Rectal smooth muscle tissue (tissue), 1 donor: ENCODE data around the gene CCSER1.
"Not testable (repeated sequence)": the region's sequence is repeated elsewhere in the genome, so short reads cannot be mapped to it uniquely, and the experiment has no call there.

ENCODE experiments used
- H3K27ac ChIP-seq: one replicate; pipeline ENCODE4 v1.7.0; 2013; ENCODE audit warnings: low read depth, low read length, inconsistent platforms
- H3K27me3 ChIP-seq: one replicate; pipeline ENCODE4 v1.7.0; 2013; ENCODE audit warnings: low read length; ENCODE audit not compliant: control insufficient read depth, insufficient read depth
- H3K36me3 ChIP-seq: one replicate; pipeline ENCODE4 v1.7.0; 2013; ENCODE audit warnings: low read length; ENCODE audit not compliant: control insufficient read depth, insufficient read depth
- H3K4me1 ChIP-seq: one replicate; pipeline ENCODE4 v1.7.0; 2013; ENCODE audit warnings: low read length; ENCODE audit not compliant: control insufficient read depth, insufficient read depth
- H3K4me3 ChIP-seq: one replicate; pipeline ENCODE4 v1.7.0; 2013; ENCODE audit warnings: low read length
- H3K9ac ChIP-seq: one replicate; pipeline ENCODE4 v1.7.0; 2013; ENCODE audit warnings: low read length

The CCSER1 gene

GRCh38 chr4:90911724-90912434, 784.7 kb downstream of the CCSER1 start:
- H3K27ac ChIP-seq, H3K27me3 ChIP-seq, H3K4me1 ChIP-seq, H3K9ac ChIP-seq, H3K36me3 ChIP-seq, H3K4me3 ChIP-seq: not testable (repeated sequence)

GRCh38 chr4:90922174-90922573, 795.0 kb downstream of the CCSER1 start:
- H3K4me1 ChIP-seq = no peaks in the 10 kb centered on the region
- no peaks in the 10 kb centered on the region for H3K27me3 ChIP-seq
- H3K36me3 ChIP-seq = no peaks in the 10 kb centered on the region
- no peak overlapping the region for H3K4me3 ChIP-seq
- no peak overlapping the region for H3K27ac ChIP-seq
- no peak overlapping the region for H3K9ac ChIP-seq

DNA sequence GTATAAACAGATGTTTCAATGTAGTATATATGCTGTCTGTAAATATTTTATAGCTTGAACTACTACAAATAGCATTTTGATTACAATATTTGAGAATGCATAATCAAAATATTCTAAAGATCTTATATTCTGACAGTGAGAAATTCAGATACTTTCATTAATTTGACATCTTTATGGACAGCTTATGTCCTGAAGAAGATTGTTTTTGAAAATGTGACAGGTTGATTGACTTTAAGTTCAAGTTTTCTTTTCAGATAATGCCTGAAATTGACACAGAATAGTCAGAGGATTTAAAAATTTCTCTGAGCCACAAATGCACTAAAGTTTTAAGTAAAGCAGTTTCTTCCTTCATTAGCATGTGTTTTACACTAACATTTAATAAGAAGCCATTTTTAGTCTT, 799.8 kb downstream of the CCSER1 start:
- no peak overlapping the region for H3K27ac ChIP-seq
- H3K27me3 ChIP-seq = no peaks in the 10 kb centered on the region
- H3K9ac ChIP-seq = no peak overlapping the region
- H3K4me1 ChIP-seq = no peaks in the 10 kb centered on the region
- H3K4me3 ChIP-seq = no peak overlapping the region
- H3K36me3 ChIP-seq = no peaks in the 10 kb centered on the region

DNA sequence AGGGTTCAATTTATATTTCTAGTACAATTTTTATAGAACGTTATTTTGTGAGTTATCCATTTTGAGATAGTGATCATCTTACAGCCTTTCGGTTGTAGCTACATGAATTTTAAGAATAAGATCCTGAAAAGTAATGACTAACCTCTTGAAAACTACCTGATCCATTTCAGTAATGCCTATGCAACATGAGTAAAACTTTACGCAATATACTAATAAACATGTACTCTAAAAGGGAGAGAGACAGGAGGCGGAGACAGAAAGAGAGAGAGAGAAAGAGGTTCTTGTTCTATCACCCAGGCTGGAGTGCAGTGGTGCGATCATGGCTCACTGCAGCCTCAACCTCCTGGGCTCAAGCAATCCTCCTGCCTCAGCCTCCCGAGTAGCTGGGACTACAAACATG, 816.1 kb downstream of the CCSER1 start:
- no peaks in the 10 kb centered on the region for H3K4me1 ChIP-seq
- H3K4me3 ChIP-seq = no peak overlapping the region
- H3K9ac ChIP-seq = no peak overlapping the region

GRCh38 chr4:90946945-90947344, 819.8 kb downstream of the CCSER1 start:
- no peaks in the 10 kb centered on the region for H3K36me3 ChIP-seq
- no peak overlapping the region for H3K4me3 ChIP-seq
- H3K4me1 ChIP-seq = no peaks in the 10 kb centered on the region
- no peak overlapping the region for H3K9ac ChIP-seq
- H3K27ac ChIP-seq = no peak overlapping the region
- H3K27me3 ChIP-seq = no peaks in the 10 kb centered on the region

More for the DNA sequence above, 816.1 kb downstream of the CCSER1 start:
- H3K27me3 ChIP-seq = no peaks in the 10 kb centered on the region
- H3K36me3 ChIP-seq = no peaks in the 10 kb centered on the region
- no peak overlapping the region for H3K27ac ChIP-seq

DNA sequence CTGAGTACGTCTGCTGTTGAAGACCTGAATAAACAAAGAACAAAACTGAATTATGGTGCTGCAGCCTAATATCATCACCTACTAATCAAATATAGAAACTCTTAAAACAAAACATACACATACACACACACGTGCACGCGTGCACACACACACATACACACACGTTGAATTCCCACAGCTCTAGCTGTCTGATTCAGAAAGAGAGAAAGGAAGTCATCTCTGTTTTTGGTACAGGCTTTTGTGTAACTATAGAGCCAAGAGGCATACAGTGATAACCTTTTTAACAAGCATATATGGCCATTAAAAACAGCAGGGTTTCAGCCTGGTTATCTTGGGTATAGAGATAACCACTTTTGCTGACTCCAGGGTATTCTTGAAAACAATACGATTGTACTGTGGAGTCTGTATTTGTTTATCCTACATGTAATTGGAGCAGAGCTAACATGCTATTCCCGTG, 823.2 kb downstream of the CCSER1 start:
- Histone ChIP-seq H3K9ac (no peak overlapping the region), H3K27ac (no peak overlapping the region), H3K27me3 (no peaks in the 10 kb centered on the region), H3K36me3 (no peaks in the 10 kb centered on the region), H3K4me3 (no peak overlapping the region), H3K4me1 (no peaks in the 10 kb centered on the region)

DNA sequence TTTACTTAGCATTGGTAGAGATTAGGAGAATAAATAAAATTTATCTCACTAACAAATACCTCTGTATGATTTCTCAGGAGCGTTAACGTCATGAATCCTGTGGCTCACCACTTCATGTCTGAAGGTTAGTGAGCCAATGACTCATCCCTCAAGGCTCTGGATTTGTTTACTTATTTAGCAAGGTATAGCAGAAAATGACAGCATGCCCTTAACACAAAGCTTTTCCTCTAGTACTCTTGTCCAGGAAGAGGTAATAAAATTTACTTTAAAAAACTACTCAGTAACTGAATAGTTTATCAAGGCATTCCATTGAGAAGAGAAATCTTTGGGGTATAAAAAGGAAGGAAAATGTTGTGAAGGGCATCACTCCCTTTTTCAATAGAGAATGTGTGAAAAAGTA, 823.8 kb downstream of the CCSER1 start:
- no peaks in the 10 kb centered on the region for H3K27me3 ChIP-seq
- H3K4me1 ChIP-seq = no peaks in the 10 kb centered on the region
- H3K9ac ChIP-seq = no peak overlapping the region
- no peaks in the 10 kb centered on the region for H3K36me3 ChIP-seq
- no peak overlapping the region for H3K4me3 ChIP-seq
- H3K27ac ChIP-seq = no peak overlapping the region

DNA sequence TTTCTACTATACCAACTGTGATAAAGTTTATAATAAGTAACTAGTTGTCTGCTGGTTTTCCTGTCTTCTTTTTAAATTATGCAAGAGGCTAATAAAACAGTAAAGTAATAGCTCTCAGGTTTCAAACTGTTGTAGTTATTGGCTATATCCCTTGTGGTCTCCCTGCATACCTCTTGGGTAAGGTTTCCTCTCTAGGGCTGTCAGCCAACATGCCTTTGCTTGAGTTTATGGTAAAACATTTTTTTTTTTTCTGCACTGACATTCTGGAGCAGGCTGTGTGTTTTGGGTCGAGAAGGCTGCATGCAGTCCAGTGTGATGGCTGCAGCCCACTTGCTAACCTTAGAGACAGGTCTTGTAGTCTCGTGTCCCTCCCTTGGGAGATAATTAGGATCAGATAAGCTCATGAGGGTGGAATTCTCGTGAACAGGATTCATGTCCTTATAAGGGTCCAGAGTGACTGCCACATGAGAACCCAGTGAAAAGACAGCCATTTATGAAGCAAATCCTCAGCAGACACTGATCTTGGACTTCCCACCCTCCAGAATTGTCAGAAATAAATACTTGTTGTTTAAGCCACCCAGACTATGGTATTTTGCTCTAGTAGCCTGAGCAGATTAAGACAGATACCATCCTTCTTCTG, 831.2 kb downstream of the CCSER1 start:
- Histone ChIP-seq H3K36me3 (no peaks in the 10 kb centered on the region), H3K4me1 (peaks cover 4% of the 10 kb centered on the region), H3K27me3 (no peaks in the 10 kb centered on the region), H3K9ac (no peak overlapping the region), H3K4me3 (no peak overlapping the region), H3K27ac (no peak overlapping the region)

- no peaks in the 10 kb centered on the region for H3K36me3 ChIP-seq
- no peak overlapping the region for H3K27ac ChIP-seq
Observed at GRCh38 chr4:90960433-90960832, 833.2 kb downstream of the CCSER1 start.

DNA sequence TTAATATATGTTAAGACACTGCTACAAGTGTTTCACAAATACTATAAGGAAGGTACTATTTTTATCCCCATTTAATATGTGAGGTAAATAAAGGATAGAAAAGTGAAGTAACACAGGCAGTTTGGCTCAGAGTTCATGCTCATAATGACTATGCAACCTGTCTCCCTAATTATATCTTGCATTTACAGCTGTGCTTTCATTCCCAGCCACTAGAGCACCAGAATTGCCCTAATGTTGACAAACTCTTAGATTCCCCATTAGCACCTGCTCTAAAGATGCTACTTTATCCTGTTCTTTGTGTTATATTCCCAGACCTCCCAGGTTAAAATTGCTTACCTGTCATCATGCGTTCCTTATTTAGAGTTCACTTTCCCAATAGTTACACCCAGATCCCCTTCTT, 833.6 kb downstream of the CCSER1 start:
- Histone ChIP-seq H3K36me3 (no peaks in the 10 kb centered on the region), H3K27me3 (no peaks in the 10 kb centered on the region), H3K4me3 (no peak overlapping the region), H3K27ac (no peak overlapping the region), H3K9ac (no peak overlapping the region), H3K4me1 (peaks cover 4% of the 10 kb centered on the region)

More at GRCh38 chr4:90960433-90960832, 833.2 kb downstream of the CCSER1 start:
- no peak overlapping the region for H3K9ac ChIP-seq
- H3K27me3 ChIP-seq = no peaks in the 10 kb centered on the region
- no peak overlapping the region for H3K4me3 ChIP-seq
- peaks cover 4% of the 10 kb centered on the region for H3K4me1 ChIP-seq

DNA sequence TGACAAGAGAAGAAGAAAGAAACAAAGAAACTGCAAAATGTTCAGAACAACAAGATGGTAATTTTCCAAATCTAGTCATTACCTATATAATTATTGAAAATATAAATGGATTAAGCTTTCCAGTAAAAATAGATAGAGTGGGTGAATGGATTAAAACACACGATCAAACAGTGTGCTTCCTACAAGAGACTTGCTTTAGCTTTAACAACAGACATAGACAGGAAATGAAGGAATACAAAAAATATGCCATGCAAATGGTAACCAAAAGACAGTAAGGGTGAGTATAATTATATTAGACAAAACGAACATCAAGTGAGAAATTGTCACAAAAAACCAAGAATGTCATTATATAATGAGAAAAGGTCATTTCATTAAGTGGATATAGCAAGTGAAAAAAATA, 842.8 kb downstream of the CCSER1 start:
- H3K4me1 ChIP-seq = no peaks in the 10 kb centered on the region
- H3K4me3 ChIP-seq = no peak overlapping the region
- H3K9ac ChIP-seq = no peak overlapping the region
- no peaks in the 10 kb centered on the region for H3K27me3 ChIP-seq
- H3K36me3 ChIP-seq = no peaks in the 10 kb centered on the region
- no peak overlapping the region for H3K27ac ChIP-seq

DNA sequence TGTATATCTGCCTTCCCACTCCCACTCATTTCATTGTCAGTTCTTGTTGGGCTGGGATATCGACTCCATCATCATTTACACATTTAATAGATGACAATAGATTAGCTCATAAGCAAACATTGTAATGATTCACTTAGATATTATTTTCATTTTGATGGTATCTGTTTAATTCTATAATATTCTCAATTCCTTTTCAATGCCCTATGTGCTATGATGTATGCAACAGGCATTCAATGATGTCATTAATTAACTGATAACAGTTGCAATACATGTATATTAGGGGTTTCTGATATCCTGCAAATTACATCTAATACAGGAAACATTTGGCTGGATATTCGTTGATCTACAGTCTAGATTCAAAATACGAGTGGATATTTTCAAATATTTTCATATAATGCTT, 850.5 kb downstream of the CCSER1 start:
- H3K9ac ChIP-seq = no peak overlapping the region
- no peaks in the 10 kb centered on the region for H3K36me3 ChIP-seq
- H3K27me3 ChIP-seq = no peaks in the 10 kb centered on the region
- H3K27ac ChIP-seq = no peak overlapping the region
- no peak overlapping the region for H3K4me3 ChIP-seq
- H3K4me1 ChIP-seq = no peaks in the 10 kb centered on the region

DNA sequence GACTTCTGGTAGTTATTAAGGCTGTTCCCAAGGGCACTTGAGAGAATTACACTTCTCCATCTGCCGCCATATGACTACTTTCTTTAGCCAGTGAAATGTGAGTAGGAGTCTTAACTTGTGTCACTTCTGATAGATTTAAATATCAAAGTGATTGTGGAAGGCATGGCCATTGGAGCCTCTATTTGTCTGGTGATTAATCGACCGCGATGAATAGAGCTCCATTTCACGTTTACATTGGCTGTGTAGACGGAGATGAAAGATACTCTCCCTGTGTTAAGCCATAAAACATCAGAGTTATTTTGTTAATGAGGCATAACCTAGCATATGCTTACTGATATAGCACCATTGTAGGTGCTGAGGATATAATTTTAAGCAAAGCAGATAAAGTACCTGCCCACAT, 852.4 kb downstream of the CCSER1 start:
- Histone ChIP-seq H3K36me3 (no peaks in the 10 kb centered on the region), H3K4me1 (no peaks in the 10 kb centered on the region), H3K4me3 (no peak overlapping the region), H3K9ac (no peak overlapping the region), H3K27me3 (no peaks in the 10 kb centered on the region), H3K27ac (no peak overlapping the region)
